ENCODE measurements around the gene PCBP3. TPM values are rescaled to one million over a fixed set of nuclear protein-coding genes. Genes with fewer than 3 reads are reported as not detected.

The PCBP3 gene
- total RNA-seq, 1 donor from 2014 or later = not detected

DNA sequence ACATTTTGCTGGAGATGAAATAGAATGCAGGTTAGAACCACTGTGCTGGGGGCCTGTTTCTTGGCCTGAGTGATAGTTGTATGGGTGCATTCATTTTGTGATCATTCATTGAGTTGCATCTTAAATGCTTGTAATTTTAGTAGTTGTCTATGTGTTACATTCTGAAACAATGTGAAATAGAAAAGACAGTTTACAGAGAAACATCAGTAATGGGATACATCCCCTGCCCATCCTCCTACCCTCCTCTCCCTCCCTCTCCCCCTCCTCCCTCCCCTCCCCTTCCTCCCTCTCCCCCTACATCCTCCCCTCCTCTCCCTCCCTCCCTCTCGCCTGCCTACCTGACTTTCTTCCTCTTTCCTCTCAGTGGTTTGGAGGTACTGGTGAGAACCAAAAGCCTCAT is 283.5 kb downstream of the PCBP3 start:
- FAIRE-seq = no peak

DNA sequence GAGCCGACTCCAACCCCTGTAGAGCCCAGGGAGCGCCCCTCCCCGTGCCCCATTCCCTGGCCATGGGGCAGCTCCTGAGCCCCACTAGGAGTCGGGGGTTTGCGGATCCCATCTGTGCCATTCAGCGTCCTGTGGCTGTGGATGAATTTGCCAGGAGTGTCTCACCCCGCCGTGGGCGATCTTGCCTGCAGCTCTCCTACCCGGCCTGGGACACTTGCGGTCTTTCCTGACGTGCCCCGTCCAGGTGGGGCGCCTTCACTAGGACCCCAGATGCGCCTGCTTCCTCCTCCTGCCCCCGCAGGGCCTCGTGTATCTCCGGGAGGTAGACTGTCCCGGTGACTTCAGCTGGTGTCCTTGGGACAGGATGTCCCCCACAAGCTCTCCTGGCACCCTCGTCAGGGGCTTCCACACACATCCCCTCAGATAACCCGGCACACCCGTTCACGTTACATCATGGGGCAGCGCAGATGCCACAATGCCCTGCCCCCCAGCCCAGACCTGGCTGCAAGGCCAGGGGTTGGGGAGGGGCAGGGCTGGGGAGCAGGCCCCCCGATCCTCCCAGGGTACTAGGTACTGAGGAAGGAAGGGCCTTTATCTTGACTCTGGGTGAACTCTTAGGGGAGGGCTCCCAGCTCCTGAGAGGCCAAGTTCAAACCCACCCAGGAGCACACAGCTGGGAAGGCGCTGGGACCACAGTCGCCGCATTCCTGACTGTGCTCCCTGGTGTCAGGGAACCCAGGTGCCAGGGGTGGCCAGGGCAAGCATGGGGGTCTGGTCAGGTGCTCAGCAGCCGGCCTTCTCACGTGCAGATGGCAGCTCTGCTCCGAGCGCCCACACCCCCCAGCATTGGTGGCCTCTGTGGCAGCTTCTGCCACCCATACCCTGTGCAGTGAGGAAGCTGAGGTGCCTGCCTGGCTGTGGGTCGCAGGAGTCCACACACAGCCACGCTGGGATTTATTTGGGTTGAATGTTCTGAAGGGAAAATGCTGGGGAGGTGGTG is 284.6 kb downstream of the PCBP3 start:
- no peaks in the 10 kb centered on the region for H3K27me3 ChIP-seq (ENCODE audit: control insufficient read depth, insufficient read depth, low read length)
- DNase-seq (ENCODE audit: low read depth) = no peak
- TF ChIP-seq, protein P1, sequence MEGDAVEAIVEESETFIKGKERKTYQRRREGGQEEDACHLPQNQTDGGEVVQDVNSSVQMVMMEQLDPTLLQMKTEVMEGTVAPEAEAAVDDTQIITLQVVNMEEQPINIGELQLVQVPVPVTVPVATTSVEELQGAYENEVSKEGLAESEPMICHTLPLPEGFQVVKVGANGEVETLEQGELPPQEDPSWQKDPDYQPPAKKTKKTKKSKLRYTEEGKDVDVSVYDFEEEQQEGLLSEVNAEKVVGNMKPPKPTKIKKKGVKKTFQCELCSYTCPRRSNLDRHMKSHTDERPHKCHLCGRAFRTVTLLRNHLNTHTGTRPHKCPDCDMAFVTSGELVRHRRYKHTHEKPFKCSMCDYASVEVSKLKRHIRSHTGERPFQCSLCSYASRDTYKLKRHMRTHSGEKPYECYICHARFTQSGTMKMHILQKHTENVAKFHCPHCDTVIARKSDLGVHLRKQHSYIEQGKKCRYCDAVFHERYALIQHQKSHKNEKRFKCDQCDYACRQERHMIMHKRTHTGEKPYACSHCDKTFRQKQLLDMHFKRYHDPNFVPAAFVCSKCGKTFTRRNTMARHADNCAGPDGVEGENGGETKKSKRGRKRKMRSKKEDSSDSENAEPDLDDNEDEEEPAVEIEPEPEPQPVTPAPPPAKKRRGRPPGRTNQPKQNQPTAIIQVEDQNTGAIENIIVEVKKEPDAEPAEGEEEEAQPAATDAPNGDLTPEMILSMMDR (IDR thresholded peaks at IDR 0.05; ENCODE audit: insufficient read depth, low read length, severe bottlenecking) = no peak
- H3K36me3 ChIP-seq (ENCODE audit: control insufficient read depth, insufficient read depth, low read length) = no peaks in the 10 kb centered on the region
- no peak overlapping the region for H3K4me3 ChIP-seq (ENCODE audit: low read depth, low read length)
- FAIRE-seq = no peak

More for the DNA sequence above, 283.5 kb downstream of the PCBP3 start:
- no peaks in the 10 kb centered on the region for H3K36me3 ChIP-seq (ENCODE audit: control insufficient read depth, insufficient read depth, low read length)
- no peak overlapping the region for H3K4me3 ChIP-seq (ENCODE audit: low read depth, low read length)
- DNase-seq (ENCODE audit: low read depth) = no peak
- TF ChIP-seq, protein P1 (IDR thresholded peaks at IDR 0.05; ENCODE audit: insufficient read depth, low read length, severe bottlenecking) = no peak
- no peaks in the 10 kb centered on the region for H3K27me3 ChIP-seq (ENCODE audit: control insufficient read depth, insufficient read depth, low read length)

DNA sequence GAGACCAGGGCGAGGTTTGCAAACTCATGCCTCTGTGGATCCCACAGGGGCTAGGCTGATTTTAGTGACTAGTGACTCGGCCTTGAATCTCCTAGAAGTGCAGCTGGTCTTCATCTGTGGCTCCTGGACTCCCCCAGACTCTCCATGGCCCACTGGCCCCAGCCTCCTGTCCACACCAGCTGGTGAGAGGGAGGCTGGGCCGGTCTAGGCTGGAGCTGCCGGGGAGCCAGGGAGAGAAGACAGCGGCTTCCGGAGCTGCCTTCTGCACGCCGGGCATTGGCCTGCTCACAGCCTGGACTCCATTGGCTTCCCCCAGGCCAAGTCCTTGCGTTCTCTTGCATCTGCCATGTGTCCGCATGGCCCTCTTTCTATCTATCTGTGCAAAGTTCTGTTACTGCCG is 285.9 kb downstream of the PCBP3 start:
- FAIRE-seq = no peak
- TF ChIP-seq, protein P1 (IDR thresholded peaks at IDR 0.05; ENCODE audit: insufficient read depth, low read length, severe bottlenecking) = no peak

DNA sequence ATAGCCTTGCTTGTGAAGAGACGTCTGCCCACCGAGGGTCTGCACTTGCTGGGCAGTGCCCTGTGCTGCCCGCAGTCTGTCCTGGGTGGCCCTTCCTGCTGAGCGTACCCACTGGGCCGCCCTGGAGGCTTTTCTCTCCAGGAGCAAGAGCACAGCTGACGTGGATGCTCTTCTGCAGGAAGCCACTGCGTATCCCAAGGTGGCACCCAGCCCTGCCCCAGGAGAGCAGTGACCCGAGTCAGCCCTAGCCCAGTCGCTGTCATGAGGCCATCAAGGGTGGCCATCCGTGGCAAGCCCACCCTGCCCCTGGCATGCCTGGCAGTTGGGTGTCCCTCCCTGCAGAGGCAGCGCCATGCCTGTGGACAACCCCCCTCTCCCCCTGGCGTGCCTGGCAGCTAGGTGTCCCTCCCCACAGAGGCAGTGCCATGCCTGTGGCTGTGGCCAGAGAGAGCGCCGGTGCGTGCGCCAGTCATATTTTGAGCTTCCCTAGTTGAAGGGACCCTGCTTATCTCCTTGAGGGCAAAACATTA is 286.8 kb downstream of the PCBP3 start:
- Histone ChIP-seq H3K27me3 (ENCODE audit: control insufficient read depth, insufficient read depth, low read length) (no peaks in the 10 kb centered on the region), H3K4me3 (ENCODE audit: low read depth, low read length) (no peak overlapping the region), H3K36me3 (ENCODE audit: control insufficient read depth, insufficient read depth, low read length) (no peaks in the 10 kb centered on the region)
- TF ChIP-seq, protein P1 (IDR thresholded peaks at IDR 0.05; ENCODE audit: insufficient read depth, low read length, severe bottlenecking) = no peak
- DNase-seq (ENCODE audit: low read depth) = no peak
- no peak for FAIRE-seq

More for the DNA sequence above, 285.9 kb downstream of the PCBP3 start:
- DNase-seq (ENCODE audit: low read depth) = no peak
- Histone ChIP-seq H3K4me3 (ENCODE audit: low read depth, low read length) (no peak overlapping the region), H3K36me3 (ENCODE audit: control insufficient read depth, insufficient read depth, low read length) (no peaks in the 10 kb centered on the region), H3K27me3 (ENCODE audit: control insufficient read depth, insufficient read depth, low read length) (no peaks in the 10 kb centered on the region)

DNA sequence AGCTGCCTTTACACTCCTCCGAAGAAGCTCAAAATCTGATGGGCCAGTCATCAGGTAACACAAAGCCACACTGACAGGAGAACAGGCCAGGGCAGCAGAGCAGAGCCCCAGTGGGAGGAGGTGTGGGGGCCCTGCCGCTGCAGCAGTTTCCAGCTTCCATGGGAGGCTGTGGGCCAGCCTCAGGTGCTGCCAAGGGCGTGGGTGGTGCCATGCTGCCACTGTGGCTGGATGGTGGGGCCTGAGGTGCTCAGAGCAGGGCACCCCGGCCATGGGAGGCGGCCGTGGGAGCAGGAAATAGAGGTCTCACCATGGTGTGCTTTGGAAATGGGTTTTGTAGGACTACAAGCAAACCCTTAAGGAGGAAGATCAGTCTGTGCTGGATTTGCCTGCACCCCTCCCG is 287.3 kb downstream of the PCBP3 start:
- Histone ChIP-seq H3K4me3 (ENCODE audit: low read depth, low read length) (no peak overlapping the region), H3K27me3 (ENCODE audit: control insufficient read depth, insufficient read depth, low read length) (no peaks in the 10 kb centered on the region), H3K36me3 (ENCODE audit: control insufficient read depth, insufficient read depth, low read length) (no peaks in the 10 kb centered on the region)
- FAIRE-seq (no peak), DNase-seq (ENCODE audit: low read depth) (no peak)
- TF ChIP-seq, protein P1 (IDR thresholded peaks at IDR 0.05; ENCODE audit: insufficient read depth, low read length, severe bottlenecking) = no peak

All from bronchial epithelial cell (primary cell).